HEK293T (cell line): ENCODE measurements around the gene CARD14.

Source experiments
- CTCF ChIA-PET: fragments of 350-600 bp; formaldehyde crosslinking; extraction: SDS; loops from one replicate; lab custom pipeline; 2021; ENCODE audit warnings: antibody characterized with exemption, inconsistent platforms; lab: Yijun Ruan, JAX
- POLR2A ChIA-PET: fragments of 350-600 bp; formaldehyde crosslinking; extraction: SDS; loops from one replicate; lab custom pipeline; 2020; ENCODE audit warnings: antibody characterized with exemption, inconsistent platforms; lab: Yijun Ruan, JAX
- DNase-seq: peaks from one replicate; pipeline ENCODE4 v3.0.0; 2012; ENCODE audit warnings: mixed read lengths; ENCODE audit errors: extremely low spot score
- ARNT ChIP-seq: fragments of 450-650 bp; IDR thresholded peaks from 2 replicates; pipeline ENCODE4 v1.6.1; 2017; ENCODE audit warnings: mild to moderate bottlenecking
- BHLHE40 ChIP-seq: fragments of 450-650 bp; IDR thresholded peaks from 2 replicates; pipeline ENCODE4 v1.6.1; 2016; ENCODE audit warnings: mild to moderate bottlenecking, moderate library complexity, borderline replicate concordance
- CTBP1 ChIP-seq: fragments of 450-650 bp; IDR thresholded peaks from 2 replicates; pipeline ENCODE4 v1.6.1; 2016; ENCODE audit warnings: borderline replicate concordance
- ELF4 ChIP-seq: fragments of 450-650 bp; IDR thresholded peaks from 2 replicates; pipeline ENCODE4 v1.6.1; 2017; ENCODE audit warnings: antibody characterized with exemption
- FOXA1 ChIP-seq: fragments of 450-650 bp; IDR thresholded peaks from 2 replicates; pipeline ENCODE4 v1.6.1; 2016; ENCODE audit warnings: mild to moderate bottlenecking
- FOXK2 ChIP-seq: fragments of 450-650 bp; IDR thresholded peaks from 2 replicates; pipeline ENCODE4 v1.6.1; 2016; ENCODE audit warnings: mild to moderate bottlenecking
- FOXM1 ChIP-seq: fragments of 450-650 bp; IDR thresholded peaks from 2 replicates; pipeline ENCODE4 v1.6.1; 2017; ENCODE audit warnings: mild to moderate bottlenecking, borderline replicate concordance
- HDGF ChIP-seq: fragments of 450-650 bp; IDR thresholded peaks from 2 replicates; pipeline ENCODE4 v1.6.1; 2017; ENCODE audit warnings: antibody characterized with exemption, borderline replicate concordance
- L3MBTL2 ChIP-seq: fragments of 450-650 bp; conservative IDR thresholded peaks from 2 replicates; pipeline ENCODE4 v1.6.1; 2016; ENCODE audit warnings: mild to moderate bottlenecking
- LEF1 ChIP-seq: fragments of 450-650 bp; IDR thresholded peaks from 2 replicates; pipeline ENCODE4 v1.6.1; 2017; ENCODE audit warnings: mild to moderate bottlenecking, borderline replicate concordance
- NFRKB ChIP-seq: fragments of 450-650 bp; IDR thresholded peaks from 2 replicates; pipeline ENCODE4 v1.6.1; 2016; ENCODE audit warnings: mild to moderate bottlenecking, moderate library complexity
- PKNOX1 ChIP-seq: fragments of 450-650 bp; IDR thresholded peaks from 2 replicates; pipeline ENCODE4 v1.6.1; 2016
- SP1 ChIP-seq: fragments of 450-650 bp; IDR thresholded peaks from 2 replicates; pipeline ENCODE4 v1.6.1; 2017
- SUZ12 ChIP-seq: fragments of 450-650 bp; IDR thresholded peaks from 2 replicates; pipeline ENCODE4 v1.6.1; 2016; ENCODE audit warnings: mild to moderate bottlenecking
- TARDBP ChIP-seq: fragments of 450-650 bp; IDR thresholded peaks from 2 replicates; pipeline ENCODE4 v1.6.1; 2016
- ZNF384 ChIP-seq: fragments of 450-650 bp; IDR thresholded peaks from 2 replicates; pipeline ENCODE4 v1.6.1; 2016

The CARD14 gene

GRCh38 chr17:80138856-80139426 lies 30.9 kb upstream of the CARD14 start:
- TF ChIP-seq FOXA1, result no peak
- TF ChIP-seq NFRKB, result no peak
- TF ChIP-seq ZNF384, result no peak
- TF ChIP-seq BHLHE40, result no peak
- ChIA-PET POLR2A (interaction anchor here (2.3 kb wide), 1 partner anchor 38 kb away, joined by 7 read pairs; the partner anchor contains the start of gene GAA), CTCF (no interaction called here)
- DNase-seq, result no peak

- TF ChIP-seq FOXK2 (no peak), FOXA1 (no peak), BHLHE40 (no peak), PKNOX1 (no peak), NFRKB (no peak), ZNF384 (no peak), SUZ12 (no peak)
- ChIA-PET CTCF (no interaction called here), POLR2A (interaction anchor here (2.3 kb wide), 1 partner anchor 40 kb away, joined by 7 read pairs; the partner anchor contains the start of gene GAA)
- no peak for DNase-seq
Observed at GRCh38 chr17:80141463-80142165, 28.2 kb upstream of the CARD14 start.

GRCh38 chr17:80142929-80143328 lies 26.9 kb upstream of the CARD14 start:
- TF ChIP-seq BHLHE40 (no peak), SP1 (no peak), CTBP1 (no peak), NFRKB (no peak), L3MBTL2 (no peak), FOXK2 (no peak), LEF1 (no peak), TARDBP (no peak), ELF4 (no peak)
- POLR2A ChIA-PET, result interaction anchor here (0.8 kb wide), 1 partner anchor 54 kb away, joined by 3 read pairs; no protein-coding TSS in a partner anchor
- CTCF ChIA-PET, result interaction anchor here (1.0 kb wide), 1 partner anchor 42 kb away, joined by 3 read pairs; the partner anchor contains the start of gene GAA

GRCh38 chr17:80145076-80146075 lies 24.5 kb upstream of the CARD14 start:
- ChIA-PET CTCF (interaction anchor here (0.6 to 1.0 kb wide), 3 partner anchors 21 to 953 kb away, joined by 3 to 5 read pairs (median 3); no protein-coding TSS in a partner anchor), POLR2A (interaction anchor here (0.8 to 1.6 kb wide), 12 partner anchors 9 to 152 kb away, joined by 3 to 14 read pairs (median 4); partner anchors contain the start of gene GAA)
- no peak for DNase-seq
- TF ChIP-seq PKNOX1 (peak; percentile 74), FOXK2 (no peak), FOXM1 (no peak), HDGF (no peak), SP1 (no peak)

More at GRCh38 chr17:80142929-80143328, 26.9 kb upstream of the CARD14 start:
- no peak for DNase-seq

GRCh38 chr17:80146121-80147034 lies 23.5 kb upstream of the CARD14 start:
- CTCF ChIA-PET, result interaction anchor here (0.6 to 1.0 kb wide), 2 partner anchors 22 to 146 kb away, joined by 3 to 5 read pairs; no protein-coding TSS in a partner anchor
- TF ChIP-seq L3MBTL2, result no peak; the same call in 1 of the 2 replicates
- no peak for TF ChIP-seq HDGF
- TF ChIP-seq FOXA1, result no peak
- no peak for TF ChIP-seq NFRKB
- TF ChIP-seq ARNT, result no peak
- no peak for TF ChIP-seq SUZ12
- TF ChIP-seq ZNF384, result no peak
- no peak for TF ChIP-seq PKNOX1
- no peak for TF ChIP-seq ELF4
- no peak for TF ChIP-seq FOXK2
- TF ChIP-seq TARDBP, result no peak
- TF ChIP-seq CTBP1, result no peak
- no peak for TF ChIP-seq FOXM1
- no peak for TF ChIP-seq LEF1
- no peak for TF ChIP-seq SP1
- DNase-seq, result no peak
- POLR2A ChIA-PET, result interaction anchor here (0.8 to 1.6 kb wide), 11 partner anchors 8 to 153 kb away, joined by 3 to 14 read pairs (median 4); partner anchors contain the start of gene GAA
